Fibroblast of the aortic adventitia (primary cell): Measurements from ENCODE around the gene SORL1. TPM values are rescaled to one million over a fixed set of nuclear protein-coding genes. Genes with fewer than 3 reads are reported as not detected.

Experiments
- DNase-seq: peaks from one replicate; pipeline ENCODE4 v3.0.0-alpha.2; 2010; ENCODE audit warnings: low read depth
- H3K4me3 ChIP-seq: 2 replicates; pipeline ENCODE4 v1.5.1; 2011; ENCODE audit warnings: low read depth, mild to moderate bottlenecking, control low read depth, low read length, moderate library complexity
- total RNA-seq: library from RNA; depleted of rRNA; stranded (reverse); fragments of >200 nt; gene quantifications from 2 replicates; pipeline ENCODE4 v1.2.3, GENCODE V29; 2012; ENCODE audit warnings: low replicate concordance
- TF ChIP-seq, protein P1 (sequence below): IDR thresholded peaks from 2 replicates; pipeline ENCODE4 v1.5.1; 2011; ENCODE audit warnings: mild to moderate bottlenecking, low read length, control low read depth, inconsistent platforms; ENCODE audit not compliant: insufficient read depth

Gene SORL1
- total RNA-seq, 1 donor = 1.2 TPM

DNA sequence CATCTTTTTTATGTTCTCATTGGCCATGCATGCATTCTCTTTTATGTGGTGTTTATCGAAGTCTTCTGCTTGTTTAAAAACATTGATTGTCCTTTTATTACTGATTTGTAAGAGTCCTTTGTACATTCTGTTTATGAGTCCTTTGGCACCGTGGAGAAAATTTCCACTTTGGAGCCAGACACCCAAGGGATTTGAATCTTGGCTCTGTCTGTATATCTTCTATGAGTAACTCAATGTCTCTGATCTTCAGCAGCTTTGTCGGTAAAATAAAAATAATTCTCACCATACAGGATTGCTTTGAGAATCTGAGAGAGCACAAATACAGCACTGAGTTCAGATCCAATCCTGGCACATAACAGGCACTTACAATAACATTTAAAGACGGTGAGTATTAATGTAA, 12.8 kb upstream of the SORL1 start:
- no peak overlapping the region for H3K4me3 ChIP-seq
- DNase-seq = peak; percentile 15
- TF ChIP-seq, protein P1, sequence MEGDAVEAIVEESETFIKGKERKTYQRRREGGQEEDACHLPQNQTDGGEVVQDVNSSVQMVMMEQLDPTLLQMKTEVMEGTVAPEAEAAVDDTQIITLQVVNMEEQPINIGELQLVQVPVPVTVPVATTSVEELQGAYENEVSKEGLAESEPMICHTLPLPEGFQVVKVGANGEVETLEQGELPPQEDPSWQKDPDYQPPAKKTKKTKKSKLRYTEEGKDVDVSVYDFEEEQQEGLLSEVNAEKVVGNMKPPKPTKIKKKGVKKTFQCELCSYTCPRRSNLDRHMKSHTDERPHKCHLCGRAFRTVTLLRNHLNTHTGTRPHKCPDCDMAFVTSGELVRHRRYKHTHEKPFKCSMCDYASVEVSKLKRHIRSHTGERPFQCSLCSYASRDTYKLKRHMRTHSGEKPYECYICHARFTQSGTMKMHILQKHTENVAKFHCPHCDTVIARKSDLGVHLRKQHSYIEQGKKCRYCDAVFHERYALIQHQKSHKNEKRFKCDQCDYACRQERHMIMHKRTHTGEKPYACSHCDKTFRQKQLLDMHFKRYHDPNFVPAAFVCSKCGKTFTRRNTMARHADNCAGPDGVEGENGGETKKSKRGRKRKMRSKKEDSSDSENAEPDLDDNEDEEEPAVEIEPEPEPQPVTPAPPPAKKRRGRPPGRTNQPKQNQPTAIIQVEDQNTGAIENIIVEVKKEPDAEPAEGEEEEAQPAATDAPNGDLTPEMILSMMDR = no peak

DNA sequence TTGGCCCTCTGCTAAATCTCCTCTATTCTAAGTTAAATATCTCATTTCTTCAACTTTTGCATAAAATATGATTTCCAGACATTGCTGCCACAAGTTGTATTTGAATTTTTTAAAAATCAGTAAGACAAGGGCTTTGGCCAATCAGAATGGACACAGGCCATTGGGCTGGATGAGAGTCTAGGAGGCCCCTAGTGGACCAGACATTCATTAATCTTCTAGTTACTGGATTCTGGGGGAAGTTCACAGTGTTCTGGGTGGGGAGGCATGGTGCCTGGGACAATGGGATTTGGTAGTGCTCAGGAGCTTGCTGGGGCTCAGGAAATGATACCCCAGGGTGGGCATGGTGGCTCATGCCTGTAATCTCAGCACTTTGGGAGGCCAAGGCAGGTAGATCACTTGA, 12.4 kb upstream of the SORL1 start:
- DNase-seq = no peak
- TF ChIP-seq, protein P1 = no peak
- H3K4me3 ChIP-seq = no peak overlapping the region

DNA sequence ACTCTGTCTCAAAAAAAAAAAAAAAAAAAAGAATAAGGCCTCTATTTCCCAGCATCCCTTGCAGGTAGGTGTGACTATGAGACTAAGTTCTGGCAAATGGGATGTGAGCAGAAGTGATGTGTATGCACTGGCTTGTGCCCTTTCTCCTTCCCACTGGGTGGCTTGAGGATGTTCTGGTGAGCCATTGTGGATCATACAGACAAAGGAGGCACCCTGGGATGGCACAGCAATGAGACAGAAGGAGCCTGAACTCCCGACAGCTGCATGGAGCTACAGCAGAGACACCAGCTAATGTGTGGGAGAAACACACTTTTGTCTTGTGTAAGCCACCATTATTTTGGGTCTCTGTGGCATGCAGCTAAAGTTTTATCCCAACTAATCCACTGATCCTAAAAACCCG, 10.6 kb upstream of the SORL1 start:
- no peak for DNase-seq
- TF ChIP-seq, protein P1 = no peak
- no peak overlapping the region for H3K4me3 ChIP-seq

GRCh38 chr11:121443688-121444275, 8.3 kb upstream of the SORL1 start:
- no peak overlapping the region for H3K4me3 ChIP-seq
- TF ChIP-seq, protein P1 = no peak
- DNase-seq = no peak

DNA sequence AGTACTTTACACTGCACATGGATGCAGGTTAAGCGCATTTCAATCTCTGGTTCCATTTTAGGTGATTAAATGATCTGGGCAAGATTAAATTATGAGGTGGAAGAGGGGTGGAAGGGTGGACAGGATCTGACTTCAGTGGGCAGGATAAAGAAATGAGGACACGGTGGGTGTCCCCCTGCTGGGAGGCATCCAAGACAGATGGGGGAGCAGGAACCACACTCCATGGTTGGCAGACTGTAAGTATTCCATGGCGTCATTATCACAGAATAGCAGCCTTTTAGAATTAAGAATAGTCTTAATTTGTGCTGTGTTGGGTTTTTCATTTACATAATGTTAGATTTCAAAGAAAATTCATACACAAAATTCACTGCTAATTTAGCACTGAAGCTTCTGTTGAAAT, 7.6 kb upstream of the SORL1 start:
- H3K4me3 ChIP-seq = no peak overlapping the region
- TF ChIP-seq, protein P1 = no peak

GRCh38 chr11:121445071-121445768, 6.9 kb upstream of the SORL1 start:
- no peak for DNase-seq
- H3K4me3 ChIP-seq = no peak overlapping the region
- TF ChIP-seq, protein P1 = no peak

More for the DNA sequence above, 7.6 kb upstream of the SORL1 start:
- no peak for DNase-seq
